Measurements from ENCODE around the gene COX4I1. TPM values are rescaled to one million over a fixed set of nuclear protein-coding genes. Genes with fewer than 3 reads are reported as not detected.

COX4I1 gene
- total RNA-seq, 1 donor from 2014 or later = 148 TPM

DNA sequence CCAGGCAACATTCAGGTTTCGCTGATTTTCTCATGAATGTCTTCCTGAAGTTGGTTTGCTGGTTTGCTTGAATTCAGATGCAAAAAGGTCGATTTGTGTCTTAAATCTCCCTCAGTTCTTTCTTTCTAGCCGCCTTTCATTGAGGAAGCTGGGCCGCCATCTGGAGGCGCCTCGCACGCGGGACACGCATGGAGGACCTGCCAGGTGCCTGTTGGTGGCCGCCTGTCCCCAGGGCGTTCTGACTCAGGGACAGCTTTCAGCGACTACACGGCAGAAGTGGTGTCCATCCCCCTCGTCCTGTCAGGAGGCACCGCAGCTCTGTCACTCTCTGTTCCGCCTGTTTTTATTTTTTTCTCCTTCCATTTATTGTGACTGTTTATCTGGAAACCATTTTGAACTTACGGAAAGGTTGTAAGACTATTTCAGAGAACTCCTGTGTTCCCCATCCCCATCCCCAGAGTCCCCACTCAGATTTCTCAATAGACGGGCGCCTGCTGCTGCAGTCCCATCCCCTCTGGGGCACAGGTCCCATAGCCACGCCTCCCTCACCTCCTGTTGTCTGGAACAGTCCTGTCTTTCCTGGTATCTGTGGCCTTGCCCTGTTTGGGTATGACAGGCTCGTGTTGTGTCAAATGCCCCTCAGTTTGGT is 33.2 kb downstream of the COX4I1 start:
- TF ChIP-seq, protein P1, sequence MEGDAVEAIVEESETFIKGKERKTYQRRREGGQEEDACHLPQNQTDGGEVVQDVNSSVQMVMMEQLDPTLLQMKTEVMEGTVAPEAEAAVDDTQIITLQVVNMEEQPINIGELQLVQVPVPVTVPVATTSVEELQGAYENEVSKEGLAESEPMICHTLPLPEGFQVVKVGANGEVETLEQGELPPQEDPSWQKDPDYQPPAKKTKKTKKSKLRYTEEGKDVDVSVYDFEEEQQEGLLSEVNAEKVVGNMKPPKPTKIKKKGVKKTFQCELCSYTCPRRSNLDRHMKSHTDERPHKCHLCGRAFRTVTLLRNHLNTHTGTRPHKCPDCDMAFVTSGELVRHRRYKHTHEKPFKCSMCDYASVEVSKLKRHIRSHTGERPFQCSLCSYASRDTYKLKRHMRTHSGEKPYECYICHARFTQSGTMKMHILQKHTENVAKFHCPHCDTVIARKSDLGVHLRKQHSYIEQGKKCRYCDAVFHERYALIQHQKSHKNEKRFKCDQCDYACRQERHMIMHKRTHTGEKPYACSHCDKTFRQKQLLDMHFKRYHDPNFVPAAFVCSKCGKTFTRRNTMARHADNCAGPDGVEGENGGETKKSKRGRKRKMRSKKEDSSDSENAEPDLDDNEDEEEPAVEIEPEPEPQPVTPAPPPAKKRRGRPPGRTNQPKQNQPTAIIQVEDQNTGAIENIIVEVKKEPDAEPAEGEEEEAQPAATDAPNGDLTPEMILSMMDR (IDR thresholded peaks at IDR 0.05) = no peak
- H3K9me3 ChIP-seq = no peaks in the 10 kb centered on the region
- intact Hi-C loops (cut with DNase I) = no loop called here
- no peaks in the 10 kb centered on the region for H3K27me3 ChIP-seq
- DNase-seq (ENCODE audit: low spot score in 2 of 2) = no peak
- no peaks in the 10 kb centered on the region for H3K4me1 ChIP-seq
- H3K4me3 ChIP-seq = no peak overlapping the region
- no peak overlapping the region for H3K27ac ChIP-seq
- no peaks in the 10 kb centered on the region for H3K36me3 ChIP-seq

DNA sequence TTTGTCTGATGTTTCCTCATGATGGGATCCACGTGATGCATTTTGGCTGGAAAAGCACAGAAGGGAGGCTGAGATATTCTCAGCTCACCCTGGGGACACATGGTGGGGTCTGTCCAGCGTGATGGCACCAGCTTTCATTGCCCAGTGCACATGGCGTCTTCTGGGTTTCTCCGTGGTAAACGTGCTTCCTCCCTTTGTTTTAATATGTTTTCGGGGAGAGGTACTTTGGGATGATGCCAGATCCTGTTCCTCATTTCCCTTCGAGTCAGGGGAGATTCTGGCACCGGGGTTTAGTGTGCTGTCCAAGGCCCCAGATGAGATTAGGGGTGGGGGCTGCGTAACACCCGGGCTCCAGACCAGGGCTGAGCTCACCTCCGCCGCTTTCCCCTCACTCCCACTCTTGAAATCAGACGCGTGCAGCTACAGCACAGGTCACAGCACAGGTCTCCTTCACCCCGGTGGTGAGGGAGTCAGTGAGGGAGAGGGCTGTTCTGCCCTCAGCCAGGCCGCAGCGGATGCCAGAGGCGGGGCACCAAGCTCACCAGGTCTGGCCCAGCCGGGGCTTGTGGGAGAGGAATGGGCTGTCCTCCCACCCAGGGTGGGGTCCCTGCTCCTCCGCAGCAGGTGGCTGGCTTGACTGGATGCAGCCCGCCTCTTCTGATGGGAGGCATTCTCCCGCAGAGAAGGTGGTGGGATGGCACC is 33.9 kb downstream of the COX4I1 start:
- intact Hi-C loops (cut with DNase I) = no loop called here
- no peaks in the 10 kb centered on the region for H3K27me3 ChIP-seq
- no peaks in the 10 kb centered on the region for H3K4me1 ChIP-seq
- H3K27ac ChIP-seq = no peak overlapping the region
- TF ChIP-seq, protein P1 (IDR thresholded peaks at IDR 0.05) = no peak
- H3K4me3 ChIP-seq = no peak overlapping the region
- H3K36me3 ChIP-seq = no peaks in the 10 kb centered on the region
- no peak for DNase-seq (ENCODE audit: low spot score in 2 of 2)
- H3K9me3 ChIP-seq = no peaks in the 10 kb centered on the region

DNA sequence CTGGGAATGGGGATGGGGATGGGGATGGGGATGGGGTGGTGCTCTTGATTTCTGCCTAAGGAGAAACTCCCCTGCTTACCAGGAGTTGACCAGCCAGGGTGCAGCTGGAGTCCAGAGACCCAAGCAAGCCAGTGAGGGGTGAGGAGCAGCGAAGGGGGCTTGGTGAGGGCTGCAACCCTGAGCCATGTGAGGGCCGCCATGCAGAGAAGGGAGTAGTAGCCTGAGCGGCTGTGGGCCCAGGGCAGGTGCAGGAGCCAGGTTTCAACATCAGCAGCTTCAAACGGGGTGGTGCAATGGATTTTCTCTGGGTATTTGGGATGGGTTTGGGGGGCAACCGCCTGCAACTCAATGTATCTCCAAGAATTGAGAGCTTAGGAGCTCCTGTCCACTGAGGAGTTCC is 35.2 kb downstream of the COX4I1 start:
- TF ChIP-seq, protein P1 (IDR thresholded peaks at IDR 0.05) = no peak
- H3K27ac ChIP-seq = no peak overlapping the region
- intact Hi-C loops (cut with DNase I) = no loop called here
- H3K4me1 ChIP-seq = no peaks in the 10 kb centered on the region
- no peaks in the 10 kb centered on the region for H3K9me3 ChIP-seq
- H3K27me3 ChIP-seq = no peaks in the 10 kb centered on the region
- no peaks in the 10 kb centered on the region for H3K36me3 ChIP-seq
- no peak overlapping the region for H3K4me3 ChIP-seq
- no peak for DNase-seq (ENCODE audit: low spot score in 2 of 2)

DNA sequence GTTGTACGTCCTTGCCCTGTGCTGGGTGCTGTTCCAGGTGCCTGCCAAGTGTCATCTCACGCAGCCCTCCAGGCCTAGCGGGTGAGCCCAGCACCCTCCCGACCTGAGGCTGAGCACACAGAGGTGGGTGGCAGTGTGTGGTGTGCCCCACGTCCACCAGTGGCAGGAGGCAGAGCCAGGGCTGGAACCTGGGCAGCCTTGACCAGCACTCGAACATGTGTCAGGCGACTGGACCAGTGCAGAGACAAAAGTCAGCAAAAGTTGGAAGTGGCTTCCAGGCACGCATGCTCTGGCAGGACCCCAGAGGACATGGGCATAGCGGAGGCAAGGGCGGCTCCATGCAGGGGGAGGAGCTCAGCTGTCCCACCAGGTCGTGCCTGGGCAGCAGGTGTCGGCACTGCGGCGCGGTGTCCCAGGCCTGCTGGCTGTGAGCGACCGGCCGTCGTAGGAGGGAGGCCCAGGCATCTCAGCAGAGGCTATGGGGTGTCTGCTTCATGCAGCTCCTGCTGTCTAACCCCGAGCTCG is 35.8 kb downstream of the COX4I1 start:
- Histone ChIP-seq H3K4me1 (no peaks in the 10 kb centered on the region), H3K9me3 (no peaks in the 10 kb centered on the region), H3K4me3 (no peak overlapping the region), H3K27me3 (no peaks in the 10 kb centered on the region), H3K36me3 (no peaks in the 10 kb centered on the region), H3K27ac (no peak overlapping the region)
- no peak for DNase-seq (ENCODE audit: low spot score in 2 of 2)
- intact Hi-C loops (cut with DNase I) = no loop called here
- TF ChIP-seq, protein P1 (IDR thresholded peaks at IDR 0.05) = no peak

DNA sequence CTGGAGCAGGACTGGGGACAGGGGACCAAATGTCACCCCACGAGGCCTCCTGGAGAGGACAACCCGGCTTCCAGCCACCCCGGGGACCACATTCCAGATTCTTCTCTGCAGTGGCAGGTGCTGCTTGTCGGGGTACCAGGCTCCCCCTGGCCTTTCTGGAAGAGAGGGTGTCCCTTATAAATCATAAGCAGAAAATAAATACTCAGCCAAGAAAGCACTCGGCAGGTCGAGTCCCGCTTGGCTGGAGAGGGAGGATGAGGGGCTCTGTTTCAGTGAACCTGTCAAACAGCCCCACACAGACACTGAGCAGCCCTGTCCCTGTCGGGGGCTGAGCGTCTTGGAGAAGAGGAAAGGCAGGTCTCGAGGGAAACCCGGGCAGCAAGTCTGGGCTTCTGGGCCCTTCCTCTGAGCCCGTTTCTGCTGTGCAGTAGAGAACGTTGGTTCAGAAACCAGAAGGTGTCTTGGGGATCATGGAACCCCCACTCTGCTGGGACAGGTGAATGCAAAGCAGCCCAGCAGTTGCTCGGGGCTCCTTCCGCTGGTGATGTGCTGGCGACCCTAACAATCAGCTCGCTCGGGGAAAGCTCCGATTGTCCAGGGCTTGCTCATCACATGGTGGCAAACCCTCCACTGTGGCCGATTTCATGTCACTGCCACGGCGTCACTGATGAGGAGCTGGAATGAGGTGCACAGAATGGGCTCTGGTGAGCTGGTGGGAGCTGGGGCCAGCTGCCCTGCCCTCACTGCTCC is 36.6 kb downstream of the COX4I1 start:
- TF ChIP-seq, protein P1 (IDR thresholded peaks at IDR 0.05) = no peak
- H3K36me3 ChIP-seq = no peaks in the 10 kb centered on the region
- H3K27me3 ChIP-seq = no peaks in the 10 kb centered on the region
- intact Hi-C loops (cut with DNase I) = no loop called here
- DNase-seq (ENCODE audit: low spot score in 2 of 2) = no peak
- no peak overlapping the region for H3K4me3 ChIP-seq
- H3K4me1 ChIP-seq = no peaks in the 10 kb centered on the region
- H3K9me3 ChIP-seq = no peaks in the 10 kb centered on the region
- no peak overlapping the region for H3K27ac ChIP-seq

Measured in ascending aorta (tissue), 2 donors.